ENCODE data around the gene CDCA8. TPM values are rescaled to one million over a fixed set of nuclear protein-coding genes. Genes with fewer than 3 reads are reported as not detected.

The CDCA8 gene
- polyA plus RNA-seq, 2 of the 4 experiments (the other 2 are of a cell fraction), result 26.8 to 32.1 TPM

- 90% methylated on average over 5 of the region's 6 CpGs for WGBS (ENCODE audit: missing lambda C conversion rate)
- no peaks in the 10 kb centered on the region for H3K9me3 ChIP-seq
- TF ChIP-seq CBX8 (IDR thresholded peaks at IDR 0.05), result no peak
- no peak for TF ChIP-seq NR3C1 (IDR thresholded peaks at IDR 0.05)
- no peak for TF ChIP-seq ZNF302 (CRISPR knock-in tag; IDR thresholded peaks at IDR 0.05)
- TF ChIP-seq RAD21 (conservative IDR thresholded peaks at IDR 0.05 in 1 of 2, IDR thresholded peaks at IDR 0.05 in 1 of 2), result no peak
- no peak for TF ChIP-seq SREBF2 (IDR thresholded peaks at IDR 0.05)
- TF ChIP-seq CEBPB (IDR thresholded peaks at IDR 0.05), result no peak
- no peak for TF ChIP-seq ZSCAN20 (CRISPR knock-in tag; IDR thresholded peaks at IDR 0.05)
- TF ChIP-seq BHLHE40 (IDR thresholded peaks at IDR 0.05; ENCODE audit: low read depth, low read length), result no peak
- TF ChIP-seq ELK1 (IDR thresholded peaks at IDR 0.05; ENCODE audit: low read depth, low read length), result no peak
- TF ChIP-seq, protein P1, sequence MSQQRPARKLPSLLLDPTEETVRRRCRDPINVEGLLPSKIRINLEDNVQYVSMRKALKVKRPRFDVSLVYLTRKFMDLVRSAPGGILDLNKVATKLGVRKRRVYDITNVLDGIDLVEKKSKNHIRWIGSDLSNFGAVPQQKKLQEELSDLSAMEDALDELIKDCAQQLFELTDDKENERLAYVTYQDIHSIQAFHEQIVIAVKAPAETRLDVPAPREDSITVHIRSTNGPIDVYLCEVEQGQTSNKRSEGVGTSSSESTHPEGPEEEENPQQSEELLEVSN (IDR thresholded peaks at IDR 0.05; ENCODE audit: borderline replicate concordance, low read depth), result no peak
- TF ChIP-seq ESRRA (IDR thresholded peaks at IDR 0.05; ENCODE audit: borderline replicate concordance, low read length), result no peak
- no peak for TF ChIP-seq NFE2L2 (conservative IDR thresholded peaks at IDR 0.05; ENCODE audit: low read length)
- TF ChIP-seq FOSL2 (IDR thresholded peaks at IDR 0.05), result no peak
- TF ChIP-seq FOSL2 (CRISPR knock-in tag; IDR thresholded peaks at IDR 0.05), result no peak
- no peak for TF ChIP-seq EP300 (IDR thresholded peaks at IDR 0.05)
- TF ChIP-seq KDM5A (IDR thresholded peaks at IDR 0.05), result no peak
- TF ChIP-seq TFCP2L1 (CRISPR knock-in tag; IDR thresholded peaks at IDR 0.05), result no peak
- TF ChIP-seq POLR2A (IDR thresholded peaks at IDR 0.05; ENCODE audit: low read length), result no peak
- no peak for TF ChIP-seq CTCF (IDR thresholded peaks at IDR 0.05)
- no peak for TF ChIP-seq CHD4 (IDR thresholded peaks at IDR 0.05; ENCODE audit: borderline replicate concordance)
- no peak overlapping the region for H3K27ac ChIP-seq
- H3K4me2 ChIP-seq, result no peak overlapping the region
- POLR2A ChIA-PET, result no interaction called here
- no peaks in the 10 kb centered on the region for H3K4me1 ChIP-seq
- H3K4me3 ChIP-seq, result no peak overlapping the region
- CTCF ChIA-PET, result no interaction called here
- FAIRE-seq (no peak), ATAC-seq (no peak), DNase-seq (ENCODE audit: low read depth in 1 of 2, low spot score in 1 of 2) (no peak)
Observed at GRCh38 chr1:37723072-37723389, 30.7 kb downstream of the CDCA8 start.

- POLR2A ChIA-PET, result no interaction called here
- FAIRE-seq, result no peak
Observed at GRCh38 chr1:37723390-37724078, 31.2 kb downstream of the CDCA8 start.

More at GRCh38 chr1:37723390-37724078, 31.2 kb downstream of the CDCA8 start:
- no peak for DNase-seq (ENCODE audit: low read depth in 1 of 2, low spot score in 1 of 2)
- no peak overlapping the region for H3K4me2 ChIP-seq
- H3K4me1 ChIP-seq, result no peaks in the 10 kb centered on the region
- CTCF ChIA-PET, result no interaction called here
- no peak overlapping the region for H3K27ac ChIP-seq
- H3K9me3 ChIP-seq, result no peaks in the 10 kb centered on the region
- WGBS (ENCODE audit: missing lambda C conversion rate), result 45% methylated on average over 10 of the region's 11 CpGs
- no peak for ATAC-seq
- no peak for TF ChIP-seq TP53 (CRISPR knock-in tag; IDR thresholded peaks at IDR 0.05)
- no peak for TF ChIP-seq MAZ (IDR thresholded peaks at IDR 0.05; ENCODE audit: borderline replicate concordance, low read depth, low read length)
- no peak for TF ChIP-seq ZFP36 (IDR thresholded peaks at IDR 0.05; ENCODE audit: borderline replicate concordance, partially characterized antibody)
- no peak for TF ChIP-seq RFX5 (IDR thresholded peaks at IDR 0.05)
- TF ChIP-seq HES2 (IDR thresholded peaks at IDR 0.05), result no peak
- no peak for TF ChIP-seq RNF2 (IDR thresholded peaks at IDR 0.05; ENCODE audit: borderline replicate concordance, low read depth)
- no peak for TF ChIP-seq FOSB (CRISPR knock-in tag; IDR thresholded peaks at IDR 0.05)
- no peak for TF ChIP-seq FOSL2 (IDR thresholded peaks at IDR 0.05)
- no peak for TF ChIP-seq FOSL2 (CRISPR knock-in tag; IDR thresholded peaks at IDR 0.05)
- H3K4me3 ChIP-seq, result no peak overlapping the region
